Lower leg skin (tissue), 4 donors: Measurements from ENCODE around the gene KRTAP10-10. TPM values are rescaled to one million over a fixed set of nuclear protein-coding genes. Genes with fewer than 3 reads are reported as not detected.

ENCODE experiments used
- DNase-seq, 2 donors: peaks; one replicate each; pipeline ENCODE4 v3.0.0-alpha.2; 2019; ENCODE audit warnings: low spot score in 2 of 2
- H3K4me3 ChIP-seq: fragments of 200-600 bp; sonication (generic); 2 replicates; pipeline ENCODE4 v1.5.1; 2017; ENCODE audit warnings: mild to moderate bottlenecking, low read depth; ENCODE audit not compliant: poor library complexity, severe bottlenecking
- CTCF ChIP-seq, 3 donors: fragments of 450-650 bp; IDR thresholded peaks; one replicate each; pipeline ENCODE4 v1.5.1; 2016; ENCODE audit warnings: antibody characterized with exemption in 3 of 3, mild to moderate bottlenecking in 3 of 3, moderate library complexity in 2 of 3
- POLR2A ChIP-seq, 2 donors: fragments of 450-650 bp; IDR thresholded peaks; one replicate each; pipeline ENCODE4 v1.6.1; 2016 to 2017; ENCODE audit warnings: antibody characterized with exemption in 2 of 2, mild to moderate bottlenecking in 1 of 2, moderate library complexity in 1 of 2
- WGBS, 2 donors: methylation state at CpG; one replicate each; pipeline ENCODE4 v1.1.5; 2018; 5-methylcytosine and 5-hydroxymethylcytosine counted together
- intact Hi-C: fragments of 100-400 bp; cut with DNase I; formaldehyde crosslinking; loops from one replicate; pipeline ENCODE4 v1.15.0; 2023; ENCODE audit warnings: low total_unique reads
- total RNA-seq, 4 donors: library from RNA; depleted of rRNA; stranded (reverse); fragments of >200 nt; gene quantifications; one replicate each; pipeline ENCODE4 v1.1.0, GENCODE V29; 2016

The KRTAP10-10 gene
- total RNA-seq, 4 donors from 2014 or later = 5.3 TPM; not detected in 3

- WGBS, 2 donors = 88 to 93% methylated on average over 7 to 8 of the region's 8 CpGs
These were observed 25.1 kb upstream of the KRTAP10-10 start, which contains the start of gene KRTAP10-8 for GRCh38 chr21:44612029-44612486. TSS of gene KRTAP10-8 (plus strand) at chr21:44612079. CDS start at chr21:44612101, 22 bp downstream.

GRCh38 chr21:44612669-44613229, 24.4 kb upstream of the KRTAP10-10 start:
- TF ChIP-seq CTCF (IDR thresholded peaks at IDR 0.05) = no peak
- no peak for TF ChIP-seq POLR2A (IDR thresholded peaks at IDR 0.05)
- WGBS, 2 donors = 86 to 91% methylated on average over 13 of the region's 13 CpGs
- no peak for DNase-seq
- intact Hi-C loops = no loop called here
- no peak overlapping the region for H3K4me3 ChIP-seq

More at GRCh38 chr21:44612029-44612486, 25.1 kb upstream of the KRTAP10-10 start, which contains the start of gene KRTAP10-8:
- intact Hi-C loops = no loop called here
- no peak for DNase-seq
- TF ChIP-seq CTCF (IDR thresholded peaks at IDR 0.05) = no peak
- no peak for TF ChIP-seq POLR2A (IDR thresholded peaks at IDR 0.05)
- H3K4me3 ChIP-seq = no peak within 1 kb of the TSS

- DNase-seq = no peak
- intact Hi-C loops = no loop called here
- no peak for TF ChIP-seq CTCF (IDR thresholded peaks at IDR 0.05)
- no peak for TF ChIP-seq POLR2A (IDR thresholded peaks at IDR 0.05)
- 88 to 92% methylated on average over 25 to 26 of the region's 26 CpGs for WGBS, 2 donors
- no peak overlapping the region for H3K4me3 ChIP-seq
These were observed 23.6 kb upstream of the KRTAP10-10 start for GRCh38 chr21:44613386-44614155.

GRCh38 chr21:44614161-44614631, 23.0 kb upstream of the KRTAP10-10 start:
- TF ChIP-seq CTCF (IDR thresholded peaks at IDR 0.05) (no peak), POLR2A (IDR thresholded peaks at IDR 0.05) (no peak)
- 84 to 90% methylated on average over 13 to 20 of the region's 20 CpGs for WGBS, 2 donors
- intact Hi-C loops = no loop called here
- no peak for DNase-seq
- H3K4me3 ChIP-seq = no peak overlapping the region

- DNase-seq = peak in 1 of 2 donors; percentile 79
- 76 to 85% methylated on average over 28 of the region's 28 CpGs for WGBS, 2 donors
- no peak overlapping the region for H3K4me3 ChIP-seq
- intact Hi-C loops = no loop called here
- no peak for TF ChIP-seq POLR2A (IDR thresholded peaks at IDR 0.05)
- no peak for TF ChIP-seq CTCF (IDR thresholded peaks at IDR 0.05)
These were observed 22.2 kb upstream of the KRTAP10-10 start for GRCh38 chr21:44614961-44615391.
